A673 (cell line): ENCODE data around the gene MBLAC2. TPM values are rescaled to one million over a fixed set of nuclear protein-coding genes. Genes with fewer than 3 reads are reported as not detected.

Experiments used
- BruUV-seq: library from RNA; stranded (reverse); fragments of 400-500 nt; replicated peaks from 2 replicates; lab custom pipeline; 2021; lab: Mats Ljungman, UMichigan
- CTCF ChIA-PET: fragments of 300-600 bp; sonication (Branson Sonifier 250); formaldehyde crosslinking; loops from one replicate; lab custom pipeline; 2022; ENCODE audit warnings: antibody characterized with exemption; lab: Charles Lee
- POLR2A ChIA-PET: fragments of 300-600 bp; sonication (Branson Sonifier 250); formaldehyde crosslinking; loops from one replicate; lab custom pipeline; 2022; ENCODE audit warnings: antibody characterized with exemption; ENCODE audit not compliant: low non-redundant PET; lab: Charles Lee
- DNase-seq: peaks from one replicate; pipeline ENCODE4 v3.0.0-alpha.2; 2015; ENCODE audit warnings: low spot score
- H3K27ac ChIP-seq: fragments of 200-600 bp; sonication (generic); 2 replicates; pipeline ENCODE4 v1.5.1; 2016; ENCODE audit warnings: mixed run types, low read depth, mild to moderate bottlenecking, mixed read lengths, antibody characterized with exemption, low read length; ENCODE audit not compliant: poor library complexity, severe bottlenecking
- H3K27me3 ChIP-seq: fragments of 200-600 bp; sonication (generic); replicated peaks from 2 replicates; pipeline ENCODE4 v1.6.1; 2017; ENCODE audit warnings: mixed run types, low read depth, mild to moderate bottlenecking, mixed read lengths, antibody characterized with exemption, low read length; ENCODE audit not compliant: insufficient read depth, poor library complexity
- H3K36me3 ChIP-seq: fragments of 200-600 bp; sonication (generic); 2 replicates; pipeline ENCODE4 v1.6.1; 2016; ENCODE audit warnings: mixed run types, mild to moderate bottlenecking, mixed read lengths, antibody characterized with exemption, low read length; ENCODE audit not compliant: insufficient read depth, poor library complexity, severe bottlenecking
- H3K4me1 ChIP-seq: fragments of 200-600 bp; sonication (generic); 2 replicates; pipeline ENCODE4 v1.6.1; 2017; ENCODE audit warnings: mixed run types, mild to moderate bottlenecking, mixed read lengths, antibody characterized with exemption, low read length; ENCODE audit not compliant: insufficient read depth, poor library complexity, severe bottlenecking
- H3K4me3 ChIP-seq: fragments of 200-600 bp; sonication (generic); 2 replicates; pipeline ENCODE4 v1.5.1; 2016; ENCODE audit warnings: low read depth, mixed run types, mild to moderate bottlenecking, mixed read lengths, low read length; ENCODE audit not compliant: poor library complexity, severe bottlenecking
- H3K9me3 ChIP-seq: fragments of 200-600 bp; sonication (generic); 2 replicates; pipeline ENCODE4 v1.6.1; 2016; ENCODE audit warnings: mixed run types, low read depth, mild to moderate bottlenecking, mixed read lengths, antibody characterized with exemption, low read length; ENCODE audit not compliant: poor library complexity, severe bottlenecking
- CTCF ChIP-seq: fragments of 300-800, 200-600 bp; sonication (generic); conservative IDR thresholded peaks from 2 replicates; pipeline ENCODE4 v1.5.1; 2017; ENCODE audit warnings: low read depth, mild to moderate bottlenecking, antibody characterized with exemption, low read length, moderate library complexity, mixed read lengths
- EZH2 ChIP-seq: fragments of 200-600 bp; sonication (generic); IDR thresholded peaks from 2 replicates; pipeline ENCODE4 v1.6.1; 2017; ENCODE audit warnings: borderline replicate concordance, low read depth, mild to moderate bottlenecking, mixed read lengths, antibody characterized with exemption, low read length; ENCODE audit not compliant: poor library complexity, severe bottlenecking
- intact Hi-C: fragments of 100-400 bp; cut with micrococcal nuclease; formaldehyde crosslinking; loops from one replicate; pipeline ENCODE4 v1.10.0; 2022; ENCODE audit not compliant: unreplicated experiment
- total RNA-seq: library from RNA; stranded (reverse); gene quantifications from 2 replicates; pipeline ENCODE4 v1.2.3, GENCODE V29; 2021

MBLAC2 gene
- total RNA-seq, 1 experiment from 2014 or later = 6.5 TPM

GRCh38 chr5:90494043-90494442 is 19.5 kb upstream of the MBLAC2 start:
- Histone ChIP-seq H3K27ac (no peak overlapping the region), H3K9me3 (peaks cover 4% of the 10 kb centered on the region), H3K4me3 (no peak overlapping the region), H3K4me1 (no peaks in the 10 kb centered on the region), H3K36me3 (no peaks in the 10 kb centered on the region), H3K27me3 (no peaks in the 10 kb centered on the region)
- no peak for DNase-seq
- intact Hi-C loops = no loop called here
- ChIA-PET CTCF (no interaction called here), POLR2A (no interaction called here)
- TF ChIP-seq EZH2 (no peak), CTCF (no peak)
- BruUV-seq = no TSS peak

GRCh38 chr5:90488791-90489190 is 14.2 kb upstream of the MBLAC2 start:
- Histone ChIP-seq H3K4me1 (no peaks in the 10 kb centered on the region), H3K4me3 (no peak overlapping the region), H3K36me3 (no peaks in the 10 kb centered on the region), H3K27me3 (no peaks in the 10 kb centered on the region), H3K9me3 (no peaks in the 10 kb centered on the region), H3K27ac (no peak overlapping the region)
- no TSS peak for BruUV-seq
- ChIA-PET POLR2A (no interaction called here), CTCF (no interaction called here)
- no peak for TF ChIP-seq CTCF
- TF ChIP-seq EZH2 = no peak
- no peak for DNase-seq
- intact Hi-C loops = no loop called here

- BruUV-seq = no TSS peak
- no peaks in the 10 kb centered on the region for H3K36me3 ChIP-seq
- H3K4me1 ChIP-seq = no peaks in the 10 kb centered on the region
- H3K9me3 ChIP-seq = no peaks in the 10 kb centered on the region
- intact Hi-C loops = no loop called here
- H3K27me3 ChIP-seq = no peaks in the 10 kb centered on the region
- no peak for TF ChIP-seq EZH2
- no peak for TF ChIP-seq CTCF
- H3K4me3 ChIP-seq = no peak overlapping the region
- DNase-seq = no peak
- H3K27ac ChIP-seq = no peak overlapping the region
- POLR2A ChIA-PET = interaction anchor here (0.7 kb wide), 1 partner anchor 8 kb away, joined by 5 read pairs; no protein-coding TSS in a partner anchor
- CTCF ChIA-PET = no interaction called here
Observed at GRCh38 chr5:90484540-90484939, 10.0 kb upstream of the MBLAC2 start.
